AG04449 (cell line): ENCODE data around the gene NCAM1.

ENCODE experiments used
- CTCF ChIA-PET: fragments of 350-600 bp; formaldehyde crosslinking; extraction: SDS; loops from one replicate; lab custom pipeline; 2021; ENCODE audit warnings: antibody characterized with exemption; lab: Yijun Ruan, JAX
- POLR2A ChIA-PET: fragments of 400-600, 350-600 bp; formaldehyde crosslinking; extraction: SDS; loops from one replicate; lab custom pipeline; 2020; ENCODE audit warnings: antibody characterized with exemption, inconsistent platforms; lab: Yijun Ruan, JAX
- DNase-seq: peaks from one replicate; pipeline ENCODE4 v3.0.0-alpha.2; 2010; ENCODE audit warnings: low read depth, low spot score
- H3K4me3 ChIP-seq: 2 replicates; pipeline ENCODE4 v1.5.1; 2011; ENCODE audit warnings: low read depth, mild to moderate bottlenecking, control low read depth, low read length
- TF ChIP-seq, protein P1 (sequence below): IDR thresholded peaks from one replicate; pipeline ENCODE4 v1.5.1; 2011; ENCODE audit warnings: mild to moderate bottlenecking, moderate library complexity, low read length, control low read depth, inconsistent platforms; ENCODE audit not compliant: insufficient read depth; ENCODE audit errors: missing control alignments

Gene NCAM1

DNA sequence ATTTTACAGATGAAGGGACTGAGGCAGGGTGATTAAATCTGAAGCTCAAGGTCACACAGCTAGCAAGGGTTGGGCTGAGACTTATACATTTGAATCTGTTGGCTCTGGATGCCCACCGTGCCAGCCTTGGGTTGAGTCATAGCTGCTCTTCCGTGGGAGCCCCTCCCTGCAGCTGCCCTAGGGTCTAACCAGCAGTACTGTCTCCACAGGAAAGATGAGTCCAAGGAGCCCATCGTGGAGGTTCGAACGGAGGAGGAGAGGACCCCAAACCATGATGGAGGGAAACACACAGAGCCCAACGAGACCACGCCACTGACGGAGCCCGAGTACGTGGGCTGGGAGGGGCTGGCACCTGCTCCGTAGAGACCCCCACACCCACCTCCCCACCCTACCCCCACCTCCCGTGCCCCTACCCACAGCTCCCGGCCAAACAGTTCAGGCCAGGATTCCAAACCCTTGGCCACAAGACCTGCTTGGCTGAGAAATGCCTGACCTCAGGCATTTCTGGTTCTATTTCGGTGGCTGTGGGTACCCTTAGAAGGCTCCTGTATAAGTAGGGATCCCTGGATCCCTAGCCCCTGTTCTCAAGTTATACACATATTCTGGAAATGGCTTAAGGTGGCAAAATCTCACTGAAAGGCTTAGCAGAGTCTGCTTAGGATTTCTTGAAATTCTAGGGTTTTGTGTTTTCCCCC is 310.5 kb downstream of the NCAM1 start:
- TF ChIP-seq, protein P1, sequence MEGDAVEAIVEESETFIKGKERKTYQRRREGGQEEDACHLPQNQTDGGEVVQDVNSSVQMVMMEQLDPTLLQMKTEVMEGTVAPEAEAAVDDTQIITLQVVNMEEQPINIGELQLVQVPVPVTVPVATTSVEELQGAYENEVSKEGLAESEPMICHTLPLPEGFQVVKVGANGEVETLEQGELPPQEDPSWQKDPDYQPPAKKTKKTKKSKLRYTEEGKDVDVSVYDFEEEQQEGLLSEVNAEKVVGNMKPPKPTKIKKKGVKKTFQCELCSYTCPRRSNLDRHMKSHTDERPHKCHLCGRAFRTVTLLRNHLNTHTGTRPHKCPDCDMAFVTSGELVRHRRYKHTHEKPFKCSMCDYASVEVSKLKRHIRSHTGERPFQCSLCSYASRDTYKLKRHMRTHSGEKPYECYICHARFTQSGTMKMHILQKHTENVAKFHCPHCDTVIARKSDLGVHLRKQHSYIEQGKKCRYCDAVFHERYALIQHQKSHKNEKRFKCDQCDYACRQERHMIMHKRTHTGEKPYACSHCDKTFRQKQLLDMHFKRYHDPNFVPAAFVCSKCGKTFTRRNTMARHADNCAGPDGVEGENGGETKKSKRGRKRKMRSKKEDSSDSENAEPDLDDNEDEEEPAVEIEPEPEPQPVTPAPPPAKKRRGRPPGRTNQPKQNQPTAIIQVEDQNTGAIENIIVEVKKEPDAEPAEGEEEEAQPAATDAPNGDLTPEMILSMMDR: no peak
- H3K4me3 ChIP-seq: no peak overlapping the region
- ChIA-PET POLR2A (no interaction called here), CTCF (no interaction called here)
- no peak for DNase-seq

DNA sequence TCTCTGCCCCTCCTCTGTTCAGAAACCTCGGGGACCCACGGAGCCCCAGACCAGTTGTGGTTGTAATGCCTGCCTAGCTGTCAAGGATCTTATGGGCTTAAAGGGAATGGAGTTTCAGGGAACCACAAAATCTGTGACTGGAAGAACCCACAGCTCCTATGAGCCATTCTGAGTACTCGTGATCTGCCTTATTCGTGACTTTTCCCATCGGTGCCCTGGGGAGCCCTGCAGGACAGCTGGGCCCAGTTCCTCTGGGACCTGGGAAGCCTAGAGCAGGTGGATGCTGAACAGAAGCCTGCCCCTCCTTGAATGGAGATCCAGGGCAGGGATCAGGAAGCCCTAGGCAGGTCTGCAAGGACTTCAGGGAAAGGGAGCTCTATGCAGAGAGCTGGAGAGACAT is 311.1 kb downstream of the NCAM1 start:
- TF ChIP-seq, protein P1: no peak
- ChIA-PET POLR2A (no interaction called here), CTCF (no interaction called here)
- DNase-seq: no peak
- no peak overlapping the region for H3K4me3 ChIP-seq

DNA sequence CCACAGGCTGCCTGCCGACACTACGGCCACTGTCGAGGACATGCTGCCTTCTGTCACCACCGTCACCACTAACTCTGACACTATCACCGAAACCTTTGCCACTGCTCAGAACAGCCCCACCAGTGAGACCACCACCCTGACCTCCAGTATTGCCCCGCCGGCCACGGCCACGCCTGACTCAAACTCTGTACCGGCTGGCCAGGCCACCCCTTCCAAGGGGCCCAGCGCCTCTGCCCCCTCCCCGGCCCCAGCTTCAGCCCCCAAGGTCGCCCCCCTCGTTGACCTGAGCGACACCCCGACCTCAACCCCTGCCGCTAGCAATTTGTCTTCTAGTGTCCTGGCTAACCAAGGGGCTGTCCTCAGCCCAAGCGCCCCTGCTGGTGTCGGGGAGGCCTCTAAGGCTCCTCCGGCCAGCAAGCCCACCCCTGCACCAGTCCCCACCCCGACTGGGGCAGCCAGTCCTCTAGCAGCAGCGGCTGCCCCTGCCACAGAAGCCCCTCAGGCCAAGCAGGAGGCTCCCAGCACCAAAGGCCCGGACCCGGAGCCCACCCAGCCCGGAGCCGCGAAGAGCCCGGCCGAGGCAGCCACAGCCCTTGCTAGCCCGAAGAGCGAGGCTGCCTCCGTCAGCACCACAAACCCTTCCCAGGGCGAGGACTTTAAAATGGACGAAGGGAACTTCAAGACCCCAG is 311.9 kb downstream of the NCAM1 start:
- ChIA-PET CTCF (no interaction called here), POLR2A (no interaction called here)
- no peak overlapping the region for H3K4me3 ChIP-seq
- TF ChIP-seq, protein P1: no peak
- DNase-seq: no peak

DNA sequence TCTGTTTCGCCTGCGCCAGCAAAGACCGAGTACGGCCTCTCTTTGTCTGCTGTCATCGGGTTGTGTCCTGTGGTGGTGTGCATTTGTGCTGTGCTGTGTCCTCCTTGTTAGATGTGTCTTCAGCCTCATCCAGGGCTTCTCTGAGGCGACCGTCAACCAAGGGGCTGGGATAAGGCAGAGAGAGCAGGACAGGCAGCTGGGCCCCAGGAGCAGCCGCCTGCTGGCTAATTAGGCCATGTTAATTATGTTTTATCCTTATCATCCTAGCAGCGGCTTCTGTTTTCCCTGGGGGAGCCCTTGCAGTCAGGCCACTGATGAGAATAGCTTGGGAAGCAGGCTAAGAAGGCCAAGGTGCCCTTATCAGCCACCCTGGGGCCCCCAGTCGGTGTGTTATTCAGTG is 312.5 kb downstream of the NCAM1 start:
- TF ChIP-seq, protein P1: no peak
- CTCF ChIA-PET: no interaction called here
- POLR2A ChIA-PET: no interaction called here
- DNase-seq: no peak
- H3K4me3 ChIP-seq: no peak overlapping the region

DNA sequence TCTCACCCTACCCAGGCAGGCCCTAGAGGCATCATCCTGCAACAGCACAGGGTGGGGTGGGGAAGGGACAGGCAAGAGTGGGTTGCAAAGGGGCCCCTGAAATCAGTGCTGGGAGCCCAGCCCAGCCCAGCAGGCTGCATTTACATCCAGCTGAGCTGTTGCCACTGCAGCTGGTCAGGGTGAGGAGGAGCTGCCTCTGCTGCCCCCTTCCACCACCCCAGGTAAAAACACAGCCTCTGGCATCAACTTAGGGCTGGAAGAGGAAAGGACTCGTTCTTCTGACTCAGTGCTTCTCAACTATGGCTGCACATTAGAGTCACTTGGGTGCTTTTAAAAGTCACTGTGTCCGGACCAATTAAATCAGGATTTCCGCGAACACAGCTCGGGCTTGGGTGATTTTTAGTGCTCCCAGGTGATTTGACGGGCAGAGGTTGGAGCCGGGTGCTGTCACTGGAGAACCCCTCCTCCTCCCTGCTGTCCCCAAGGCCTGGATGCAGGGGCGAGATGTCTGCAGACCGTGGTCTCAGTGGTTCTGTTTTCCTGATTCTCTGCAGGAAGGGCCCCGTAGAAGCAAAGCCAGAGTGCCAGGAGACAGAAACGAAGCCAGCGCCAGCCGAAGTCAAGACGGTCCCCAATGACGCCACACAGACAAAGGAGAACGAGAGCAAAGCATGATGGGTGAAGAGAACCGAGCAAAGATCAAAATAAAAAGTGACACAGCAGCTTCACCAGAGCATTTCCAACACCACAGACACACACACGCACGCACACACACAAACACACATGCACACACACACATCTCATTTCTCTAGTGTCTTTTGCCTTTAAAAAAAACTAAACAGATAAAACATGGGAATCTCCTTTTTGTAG is 313.7 kb downstream of the NCAM1 start:
- H3K4me3 ChIP-seq: no peak overlapping the region
- DNase-seq: no peak
- ChIA-PET CTCF (no interaction called here), POLR2A (no interaction called here)
- TF ChIP-seq, protein P1: no peak

DNA sequence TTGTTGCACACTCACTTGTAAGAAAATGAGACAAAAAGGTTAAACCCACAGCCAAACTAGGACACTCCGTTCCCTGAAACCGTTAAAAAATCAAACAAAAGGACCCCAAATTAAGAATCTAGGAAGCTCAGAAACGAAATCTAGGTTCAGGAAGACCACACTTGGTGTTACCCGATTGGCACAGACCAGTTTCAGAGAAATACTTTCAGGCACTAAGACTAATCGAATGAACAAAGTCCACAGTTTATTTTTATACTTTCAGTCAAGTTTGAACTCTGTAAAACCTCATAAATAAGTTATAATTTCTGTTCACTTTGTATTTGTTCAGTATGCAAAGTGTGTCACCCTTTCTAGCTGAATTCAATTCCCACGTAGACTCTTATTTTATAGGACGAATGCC is 314.4 kb downstream of the NCAM1 start:
- TF ChIP-seq, protein P1: no peak
- ChIA-PET POLR2A (no interaction called here), CTCF (no interaction called here)

More for the DNA sequence above, 314.4 kb downstream of the NCAM1 start:
- DNase-seq: no peak
- H3K4me3 ChIP-seq: no peak overlapping the region
